ENCODE results near the gene AGAP5.
"Not testable (repeated sequence)": the region's sequence is repeated elsewhere in the genome, so short reads cannot be mapped to it uniquely, and the experiment has no call there.

The AGAP5 gene

GRCh38 chr10:73697675-73698159 lies at the start of gene AGAP5:
AGAP5 (minus strand) TSS chr10:73698109; CDS start chr10:73697755, 354 bp downstream.
- DNase-seq: not testable (repeated sequence)

DNA sequence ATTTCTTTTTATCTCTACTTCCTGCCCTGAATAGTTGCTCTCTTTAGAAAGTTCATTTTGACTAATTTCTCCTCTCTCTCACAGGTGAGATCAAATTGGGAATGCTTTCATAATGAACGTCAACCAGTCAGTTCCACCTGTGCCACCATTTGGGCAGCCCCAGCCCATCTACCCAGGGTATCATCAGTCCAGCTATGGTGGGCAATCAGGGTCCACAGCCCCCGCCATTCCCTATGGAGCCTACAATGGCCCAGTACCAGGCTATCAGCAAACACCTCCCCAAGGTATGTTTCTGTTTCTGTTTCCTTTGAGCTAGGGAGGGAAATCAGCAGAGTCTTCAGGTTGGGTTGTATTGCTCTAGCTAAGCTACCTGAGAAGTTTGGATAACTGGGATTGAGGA lies 48.8 kb upstream of the AGAP5 start:
- DNase-seq: no peak

DNA sequence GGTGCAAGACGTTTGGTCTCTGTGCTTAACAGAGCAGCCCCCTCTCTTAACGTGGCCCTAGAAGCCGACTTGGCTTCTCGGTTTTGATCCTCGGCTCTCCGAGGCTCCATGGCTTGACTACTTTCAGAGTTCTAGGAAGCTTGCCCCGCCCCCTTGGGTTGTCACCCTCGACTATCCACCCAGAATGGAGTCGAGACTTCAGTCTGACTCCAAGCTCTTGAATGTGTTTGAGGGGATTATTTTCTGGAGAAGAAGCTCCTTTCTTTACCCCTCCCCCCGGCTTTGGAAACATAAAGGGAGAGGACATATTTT lies 46.7 kb upstream of the AGAP5 start:
- DNase-seq: peak; percentile 28

- peak; percentile 80 for DNase-seq
Observed at GRCh38 chr10:73743905-73744663, 46.2 kb upstream of the AGAP5 start, which contains the start of gene SEC24C. SEC24C (plus strand) TSS chr10:73744372; CDS start chr10:73746833, 2,461 bp downstream.

DNA sequence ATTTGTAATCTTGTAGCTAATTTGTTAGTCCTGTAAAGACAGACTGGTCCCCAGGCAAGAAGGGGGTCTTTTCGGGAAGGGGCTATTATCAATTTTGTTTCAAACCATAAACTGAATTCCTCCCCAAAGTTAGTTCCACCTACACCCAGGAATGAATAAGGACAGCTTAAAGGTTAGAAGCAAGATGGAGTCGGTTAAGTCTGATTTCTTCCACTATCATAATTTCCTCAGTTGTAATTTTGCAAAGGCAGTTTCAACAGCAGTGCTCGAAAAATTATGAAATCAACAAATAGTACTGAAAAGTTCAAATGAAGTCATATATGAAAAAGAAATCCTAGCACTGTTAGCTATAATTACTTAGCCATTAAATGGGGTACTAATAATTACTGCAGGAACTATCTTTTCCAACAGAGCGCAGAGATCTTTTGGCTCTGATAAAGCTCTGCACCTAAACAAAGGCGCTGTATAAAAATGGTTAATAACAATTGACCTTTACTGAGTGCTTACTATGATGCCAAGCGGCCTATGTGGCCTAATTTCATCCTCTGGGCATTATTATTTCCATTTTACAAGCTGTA lies 45.5 kb upstream of the AGAP5 start:
- DNase-seq: no peak

GRCh38 chr10:73742454-73742734 lies 44.5 kb upstream of the AGAP5 start:
- DNase-seq: no peak

DNA sequence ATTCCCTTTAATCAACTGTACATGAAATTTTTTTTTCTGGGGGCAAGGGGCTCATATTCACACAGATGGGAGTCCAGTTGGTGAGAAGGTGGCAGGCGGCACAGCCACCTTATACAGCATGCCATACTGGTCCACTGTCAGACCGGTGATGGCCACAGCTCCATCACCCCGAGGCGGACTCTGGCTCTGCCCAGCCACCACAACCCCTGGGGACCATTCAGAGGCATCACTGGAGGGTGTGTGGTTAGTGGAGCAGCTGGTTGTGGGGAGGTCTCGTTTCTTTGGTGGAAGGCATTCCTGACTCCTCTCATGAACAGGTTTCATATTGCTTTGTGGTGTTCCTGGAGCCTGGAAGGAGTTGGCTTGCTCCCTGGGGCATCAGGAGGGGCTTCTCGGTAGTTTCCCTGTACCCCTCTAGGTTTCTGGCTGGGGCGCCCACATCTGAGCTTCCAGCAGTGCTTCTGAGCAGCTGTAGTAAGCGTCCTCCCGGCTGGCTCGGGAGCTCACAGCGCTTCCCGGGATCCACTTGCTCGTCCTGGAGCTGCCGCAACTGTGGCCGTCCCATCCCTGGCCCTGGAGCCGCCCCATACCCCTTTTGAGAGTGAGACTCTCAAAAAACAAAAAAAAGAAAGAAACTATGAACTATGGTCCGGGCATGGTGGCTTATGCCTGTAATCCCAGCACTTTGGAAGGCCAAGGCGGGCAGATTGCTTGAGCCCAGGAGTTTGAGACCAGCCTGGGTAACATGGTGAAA lies 42.8 kb upstream of the AGAP5 start:
- DNase-seq: not testable (repeated sequence)

- DNase-seq: no peak
Observed at GRCh38 chr10:73734796-73735305, 36.9 kb upstream of the AGAP5 start.

GRCh38 chr10:73734028-73734720 lies 36.3 kb upstream of the AGAP5 start:
- DNase-seq: no peak

DNA sequence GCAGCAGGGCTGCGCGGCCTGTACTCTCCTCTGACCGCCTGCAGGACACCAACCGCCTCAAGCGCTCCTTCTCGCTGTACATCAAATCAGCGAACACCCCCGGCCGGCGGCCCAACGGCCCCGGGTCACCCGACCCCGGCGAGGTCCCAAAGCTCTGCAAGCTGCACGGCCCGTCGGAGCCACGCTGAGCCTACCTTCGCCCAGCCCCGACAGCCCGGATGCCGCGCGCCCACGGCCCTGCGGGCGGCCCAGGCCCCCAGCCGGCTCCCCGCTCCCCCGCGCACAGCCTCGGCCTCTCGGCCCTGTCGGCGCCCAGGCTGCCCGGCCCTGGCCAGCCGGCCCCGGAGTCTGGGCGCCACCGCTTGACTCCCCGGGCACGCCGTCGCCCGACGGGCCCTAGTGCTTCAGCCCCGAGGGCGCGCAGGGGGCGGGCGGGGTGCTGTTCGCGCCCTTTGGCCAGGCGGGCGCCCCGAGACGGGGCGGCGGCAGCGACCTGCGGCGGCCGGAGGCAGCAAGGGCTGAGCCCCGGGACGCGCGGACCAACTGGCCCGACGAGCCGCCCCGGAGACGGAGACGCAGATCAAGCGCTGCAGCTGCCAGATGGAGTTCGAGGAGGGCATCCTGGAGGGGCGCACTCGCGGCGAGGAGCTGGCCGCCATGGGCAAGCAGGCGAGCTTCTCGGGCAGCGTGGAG lies 35.2 kb upstream of the AGAP5 start:
- no peak for DNase-seq

DNA sequence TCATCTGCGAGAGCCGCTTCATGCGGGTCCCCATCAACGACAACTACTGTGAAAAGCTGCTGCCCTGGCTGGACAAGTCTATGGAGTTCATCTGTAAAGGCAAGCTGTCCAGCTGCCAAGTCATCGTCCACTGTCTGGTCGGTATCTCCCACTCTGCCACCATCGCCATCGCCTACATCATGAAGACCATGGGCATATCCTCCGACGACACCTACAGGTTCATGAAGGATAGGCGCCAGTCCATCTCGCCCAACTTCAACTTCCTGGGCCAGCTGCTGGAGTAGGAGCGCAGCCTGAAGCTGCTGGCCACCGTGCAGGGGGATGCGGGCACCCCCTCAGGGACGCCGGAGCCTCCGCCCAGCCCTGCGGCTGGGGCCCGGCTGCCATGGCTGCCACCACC lies 34.5 kb upstream of the AGAP5 start:
- DNase-seq: no peak

GRCh38 chr10:73731588-73732375 lies 33.9 kb upstream of the AGAP5 start:
- no peak for DNase-seq

DNA sequence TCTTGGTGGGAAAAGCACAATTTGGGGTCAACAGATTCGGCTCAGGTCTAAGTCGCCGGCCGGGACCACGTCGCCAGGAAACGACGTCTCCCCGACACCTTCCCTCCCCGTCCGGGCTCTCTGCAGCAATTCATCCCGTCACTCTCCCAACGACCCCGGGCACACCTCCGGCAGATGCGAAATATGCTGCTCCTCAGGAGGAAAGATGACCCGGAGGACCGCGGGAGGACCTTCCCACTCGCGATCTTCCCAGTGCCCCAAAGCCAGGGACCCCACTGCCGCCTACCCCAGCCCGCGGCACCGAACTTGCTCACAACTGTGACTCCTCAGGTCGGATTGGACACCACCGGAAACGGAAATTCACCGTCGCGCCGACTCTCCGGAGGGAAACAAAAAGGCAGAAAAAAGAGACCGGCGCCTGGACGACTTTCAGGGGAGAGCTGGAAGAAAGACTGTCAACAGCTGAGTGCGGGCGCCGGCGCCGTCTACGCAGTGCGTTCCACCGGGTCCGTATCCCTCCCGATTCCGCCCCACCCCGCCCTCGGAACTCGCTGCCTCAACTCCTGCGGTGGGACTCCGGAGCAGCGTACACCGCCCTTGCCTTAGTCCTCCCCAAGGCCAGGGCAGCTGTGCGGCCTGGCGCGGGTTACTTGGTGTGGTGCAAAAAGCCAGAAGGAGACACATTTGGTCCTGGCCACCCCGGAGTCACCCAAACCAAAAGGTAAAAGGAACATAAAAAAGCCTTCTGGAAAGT lies 32.4 kb upstream of the AGAP5 start:
- DNase-seq: peak; percentile 60

GRCh38 chr10:73729781-73730152 lies 31.9 kb upstream of the AGAP5 start:
- DNase-seq: not testable (repeated sequence)

GRCh38 chr10:73723516-73723915 lies 25.6 kb upstream of the AGAP5 start:
- DNase-seq: no peak

- DNase-seq: not testable (repeated sequence)
Observed at GRCh38 chr10:73720561-73720960, 22.7 kb upstream of the AGAP5 start.

- no peak for DNase-seq
Observed at GRCh38 chr10:73717556-73717955, 19.6 kb upstream of the AGAP5 start.

DNA sequence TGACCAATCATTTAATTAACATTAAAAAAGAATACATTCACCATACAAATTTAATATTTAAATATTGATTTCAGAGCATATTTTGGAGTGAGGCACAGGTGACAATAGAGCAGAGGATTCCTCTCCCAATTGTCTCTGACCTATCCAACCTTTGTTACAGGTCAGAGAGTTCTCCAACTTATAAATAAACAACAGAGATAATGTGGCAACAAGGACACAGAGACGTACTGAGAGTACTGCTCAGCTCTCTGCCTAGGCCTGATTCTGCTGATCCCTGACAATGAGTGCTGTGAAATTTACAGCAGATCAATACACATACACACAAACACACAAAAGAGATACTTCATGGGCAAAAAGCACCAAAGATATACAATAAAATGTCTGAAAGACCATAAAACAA lies 18.3 kb upstream of the AGAP5 start:
- no peak for DNase-seq

- not testable (repeated sequence) for DNase-seq
Observed at GRCh38 chr10:73715179-73716156, 17.6 kb upstream of the AGAP5 start.

DNA sequence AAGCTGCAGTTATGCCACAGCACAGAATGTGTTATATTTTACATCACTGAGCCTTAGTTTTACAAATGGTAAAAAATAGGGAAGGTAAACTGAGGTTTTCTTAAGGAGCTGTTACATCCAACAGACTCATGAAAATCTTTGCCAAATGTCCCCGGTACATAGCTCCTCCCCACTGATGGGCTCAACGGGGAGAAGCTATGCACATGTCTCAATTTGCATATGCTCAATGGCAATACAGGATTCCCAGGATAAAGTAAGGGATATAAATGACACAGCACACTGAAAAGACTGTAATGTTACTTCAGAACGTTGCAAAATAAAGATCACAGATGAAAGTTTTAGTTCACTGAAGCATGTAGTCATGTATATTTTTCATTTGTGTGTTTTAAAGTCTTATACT lies 16.6 kb upstream of the AGAP5 start:
- not testable (repeated sequence) for DNase-seq

All from DMS79 treated with DMSO at 0.1 percent for 48 hours (cell line).